OCI-LY3 (cell line): ENCODE measurements around the gene PRR23C.

Experiments used
- CTCF ChIP-seq: fragments of 200-600, 300-600 bp; sonication (generic); IDR thresholded peaks from 2 replicates; pipeline ENCODE4 v1.5.1; 2014; ENCODE audit warnings: antibody characterized with exemption, low read length, low read depth
- EZH2phosphoT487 ChIP-seq: fragments of 200-600 bp; shearing (Covaris generic); IDR thresholded peaks from 2 replicates; pipeline ENCODE4 v1.6.1; 2018; ENCODE audit warnings: antibody characterized with exemption, mixed run types, low read depth

- TF ChIP-seq CTCF (no peak), EZH2phosphoT487 (no peak)
Measured at GRCh38 chr3:139020036-139020867, 24.4 kb downstream of the PRR23C start.
